HL-60 (cell line): Measurements from ENCODE around the gene XYLT1.

Experiments
- DNase-seq, 2 experiments: peaks; one replicate each; pipeline ENCODE4 v3.0.0-alpha.2; 2010 to 2020; ENCODE audit warnings: low read depth in 1 of 2, low spot score in 1 of 2
- H3K27ac ChIP-seq: fragments of 250-450 bp; sonication (Bioruptor Pico); replicated peaks from 2 replicates; pipeline ENCODE4 v1.5.1; 2020; ENCODE audit warnings: mild to moderate bottlenecking, moderate library complexity
- H3K27me3 ChIP-seq: fragments of 250-450 bp; sonication (Bioruptor Pico); 2 replicates; pipeline ENCODE4 v1.5.1; 2021; ENCODE audit warnings: mild to moderate bottlenecking, moderate library complexity; ENCODE audit not compliant: insufficient read depth, poor library complexity, severe bottlenecking
- H3K4me3 ChIP-seq: replicated peaks from 2 replicates; pipeline ENCODE4 v1.5.1; 2011; ENCODE audit warnings: mild to moderate bottlenecking, control low read depth, low read length; ENCODE audit not compliant: insufficient read depth
- GABPA ChIP-seq: IDR thresholded peaks from 2 replicates; pipeline ENCODE4 v1.6.1; 2012; ENCODE audit warnings: low read depth
- POLR2AphosphoS5 ChIP-seq: IDR thresholded peaks from 2 replicates; pipeline ENCODE4 v1.6.1; 2012; ENCODE audit warnings: low read depth
- REST ChIP-seq: IDR thresholded peaks from 2 replicates; pipeline ENCODE4 v1.6.1; 2012; ENCODE audit warnings: low read depth; ENCODE audit not compliant: insufficient replicate concordance
- SPI1 ChIP-seq: IDR thresholded peaks from 2 replicates; pipeline ENCODE4 v1.6.1; 2012; ENCODE audit warnings: low read depth, mild to moderate bottlenecking, borderline replicate concordance
- TF ChIP-seq, protein P1 (sequence below): IDR thresholded peaks from one replicate; pipeline ENCODE4 v1.5.1; 2011; ENCODE audit warnings: low read length, control low read depth, inconsistent platforms; ENCODE audit not compliant: insufficient read depth

Gene XYLT1

GRCh38 chr16:17446661-17447060 is 24.1 kb downstream of the XYLT1 start:
- Histone ChIP-seq H3K4me3 (no peak overlapping the region), H3K27me3 (no peaks in the 10 kb centered on the region), H3K27ac (no peak overlapping the region)
- DNase-seq, result no peak
- TF ChIP-seq, protein P1, sequence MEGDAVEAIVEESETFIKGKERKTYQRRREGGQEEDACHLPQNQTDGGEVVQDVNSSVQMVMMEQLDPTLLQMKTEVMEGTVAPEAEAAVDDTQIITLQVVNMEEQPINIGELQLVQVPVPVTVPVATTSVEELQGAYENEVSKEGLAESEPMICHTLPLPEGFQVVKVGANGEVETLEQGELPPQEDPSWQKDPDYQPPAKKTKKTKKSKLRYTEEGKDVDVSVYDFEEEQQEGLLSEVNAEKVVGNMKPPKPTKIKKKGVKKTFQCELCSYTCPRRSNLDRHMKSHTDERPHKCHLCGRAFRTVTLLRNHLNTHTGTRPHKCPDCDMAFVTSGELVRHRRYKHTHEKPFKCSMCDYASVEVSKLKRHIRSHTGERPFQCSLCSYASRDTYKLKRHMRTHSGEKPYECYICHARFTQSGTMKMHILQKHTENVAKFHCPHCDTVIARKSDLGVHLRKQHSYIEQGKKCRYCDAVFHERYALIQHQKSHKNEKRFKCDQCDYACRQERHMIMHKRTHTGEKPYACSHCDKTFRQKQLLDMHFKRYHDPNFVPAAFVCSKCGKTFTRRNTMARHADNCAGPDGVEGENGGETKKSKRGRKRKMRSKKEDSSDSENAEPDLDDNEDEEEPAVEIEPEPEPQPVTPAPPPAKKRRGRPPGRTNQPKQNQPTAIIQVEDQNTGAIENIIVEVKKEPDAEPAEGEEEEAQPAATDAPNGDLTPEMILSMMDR, result no peak
- no peak for TF ChIP-seq REST
- TF ChIP-seq SPI1, result no peak
- no peak for TF ChIP-seq POLR2AphosphoS5
- TF ChIP-seq GABPA, result no peak

DNA sequence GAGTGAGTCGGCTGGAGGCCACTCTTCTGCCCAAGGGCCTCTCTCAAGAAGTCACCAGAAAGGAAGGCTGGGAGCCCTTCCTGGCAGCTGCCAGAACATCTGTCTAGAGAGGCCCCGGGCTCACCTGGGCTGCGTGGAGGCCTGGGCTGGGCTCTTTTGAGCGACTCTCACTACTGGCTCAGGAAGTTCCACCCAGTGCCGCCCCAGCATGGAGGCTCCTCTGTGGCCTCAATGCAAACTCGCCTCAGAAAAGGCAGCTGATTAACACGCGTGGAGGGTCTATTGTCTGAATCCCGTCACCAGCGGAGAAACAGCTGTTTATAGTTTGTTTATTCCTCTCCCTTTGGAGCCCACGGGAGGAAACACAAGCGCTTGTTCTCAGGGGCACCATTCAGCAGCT is 25.3 kb downstream of the XYLT1 start:
- no peak overlapping the region for H3K27ac ChIP-seq
- TF ChIP-seq SPI1, result no peak
- no peak for TF ChIP-seq REST
- TF ChIP-seq GABPA, result no peak
- TF ChIP-seq, protein P1, result no peak
- TF ChIP-seq POLR2AphosphoS5, result no peak
- no peak overlapping the region for H3K4me3 ChIP-seq
- H3K27me3 ChIP-seq, result no peaks in the 10 kb centered on the region
- no peak for DNase-seq

- TF ChIP-seq REST (no peak), GABPA (no peak), POLR2AphosphoS5 (no peak), SPI1 (no peak)
- TF ChIP-seq, protein P1, result no peak
- no peak overlapping the region for H3K27ac ChIP-seq
- no peak overlapping the region for H3K4me3 ChIP-seq
- H3K27me3 ChIP-seq, result no peaks in the 10 kb centered on the region
- DNase-seq, result no peak
Measured at GRCh38 chr16:17444658-17445057, 26.1 kb downstream of the XYLT1 start.
